Kidney (tissue), 14 donors: ENCODE results near the gene ERC2. TPM values are rescaled to one million over a fixed set of nuclear protein-coding genes. Genes with fewer than 3 reads are reported as not detected.

Experiments
- DNase-seq, 5 donors: peaks; one replicate each; pipeline ENCODE4 v3.0.0-alpha.2; 2013 to 2020
- FAIRE-seq: peaks from 2 replicates; lab custom pipeline; 2012; peaks lifted over from hg19 to GRCh38; lab: Jason Lieb, UNC
- H3K27ac ChIP-seq, 2 donors: one replicate each; pipeline ENCODE4 v1.7.0; 2013; ENCODE audit warnings: low read depth in 2 of 2, low read length in 2 of 2, inconsistent platforms in 1 of 2
- H3K27me3 ChIP-seq: one replicate; pipeline ENCODE4 v1.7.1; 2013; ENCODE audit warnings: low read length, inconsistent platforms; ENCODE audit not compliant: control insufficient read depth, insufficient read depth
- H3K36me3 ChIP-seq, 3 donors: one replicate each; pipeline versions ENCODE4 v1.7.0 to v1.7.1; 2013; ENCODE audit warnings: low read length in 3 of 3, control low read depth in 1 of 3, inconsistent platforms in 1 of 3; ENCODE audit not compliant: insufficient read depth in 3 of 3, control insufficient read depth in 2 of 3
- H3K4me1 ChIP-seq, 3 donors: one replicate each; pipeline versions ENCODE4 v1.7.0 to v1.7.1; 2013; ENCODE audit warnings: low read length in 3 of 3, inconsistent platforms in 1 of 3, low read depth in 1 of 3; ENCODE audit not compliant: control insufficient read depth in 2 of 3, insufficient read depth in 2 of 3
- H3K4me3 ChIP-seq, 3 donors: one replicate each; pipeline versions ENCODE4 v1.7.0 to v1.8.1; 2013; ENCODE audit warnings: low read length in 3 of 3, control low read depth in 1 of 3, inconsistent platforms in 1 of 3
- H3K9ac ChIP-seq, 3 donors: one replicate each; pipeline versions ENCODE4 v1.7.0 to v1.7.1; 2013; ENCODE audit warnings: low read length in 3 of 3, control low read depth in 1 of 3, inconsistent platforms in 1 of 3
- H3K9me3 ChIP-seq, 3 donors: one replicate each; pipeline versions ENCODE4 v1.7.0 to v1.7.1; 2013; ENCODE audit warnings: low read length in 3 of 3, control low read depth in 1 of 3, inconsistent platforms in 1 of 3; ENCODE audit not compliant: control insufficient read depth in 2 of 3, insufficient read depth in 1 of 3
- CTCF ChIP-seq: IDR thresholded peaks from 3 replicates; pipeline ENCODE4 v1.5.1; 2012; ENCODE audit warnings: mild to moderate bottlenecking, moderate library complexity, borderline replicate concordance; ENCODE audit not compliant: insufficient read depth; ENCODE audit errors: extremely low read depth
- intact Hi-C: fragments of 100-400 bp; cut with DNase I; formaldehyde crosslinking; loops from one replicate; pipeline ENCODE4 v1.11.1; 2022
- polyA plus RNA-seq: library from polyadenylated mRNA; stranded (reverse); fragments of 350-450 nt; fragmentation: Illumina TruSeq; extraction: RNeasy Lipid Tissue Mini Kit (QIAGEN cat#74804); gene quantifications from one replicate; pipeline ENCODE4 v1.2.3, GENCODE V29; 2014; ENCODE audit warnings: low read depth, low replicate concordance; ENCODE audit not compliant: insufficient read depth
- total RNA-seq: library from RNA; stranded (reverse); fragmentation: NEBNext Ultra II Directional; extraction: Animal tissue kit (Norgen Biotek cat#: 25700); gene quantifications from one replicate; pipeline ENCODE4 v1.2.1, GENCODE V29; 2021
- donor health status: control.
- donor health status: control.
- donor health status: control.
- donor health status: control.
- donor health status: control.
- donor health status: DM: yes; HTN: yes; CAD: no.
- donor health status: Normal renal cell carcinoma (clear cell type).

ERC2 gene
- total and polyA plus RNA-seq, 2 donors from 2014 or later, result 0.92 to 3.8 TPM

GRCh38 chr3:55500555-55501330 lies 967.5 kb downstream of the ERC2 start:
- no peak for TF ChIP-seq CTCF
- H3K4me1 ChIP-seq, result no peaks in the 10 kb centered on the region
- H3K4me3 ChIP-seq, result no peak overlapping the region
- H3K27ac ChIP-seq, result no peak overlapping the region
- no peaks in the 10 kb centered on the region for H3K36me3 ChIP-seq
- FAIRE-seq, result no peak
- intact Hi-C loops, result no loop called here
- no peak overlapping the region for H3K9ac ChIP-seq
- no peak for DNase-seq
- H3K9me3 ChIP-seq, result no peaks in the 10 kb centered on the region
- H3K27me3 ChIP-seq, result no peaks in the 10 kb centered on the region

DNA sequence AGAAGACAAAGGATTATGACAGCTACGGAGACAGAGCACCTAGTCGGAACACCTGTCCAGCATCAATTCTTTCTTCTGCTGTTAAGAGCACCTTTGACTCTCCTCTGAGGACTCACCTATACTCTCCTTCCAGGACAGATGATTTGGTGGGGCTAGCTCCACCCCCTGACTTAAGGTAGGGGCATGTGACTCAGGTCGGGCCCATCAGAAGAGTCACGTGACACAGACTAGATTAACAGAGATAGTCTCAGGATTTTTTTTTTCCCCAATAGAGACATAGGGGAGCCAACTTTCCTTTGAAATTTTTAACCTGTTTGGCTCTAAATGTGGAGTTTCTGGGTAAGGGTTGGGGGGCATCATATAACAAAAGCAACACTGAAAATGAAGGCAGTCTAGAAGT lies 969.7 kb downstream of the ERC2 start:
- no peak for TF ChIP-seq CTCF
- intact Hi-C loops, result no loop called here
- FAIRE-seq, result no peak

GRCh38 chr3:55497250-55497649 lies 971.0 kb downstream of the ERC2 start:
- H3K36me3 ChIP-seq, result no peaks in the 10 kb centered on the region
- no peak for TF ChIP-seq CTCF
- no peak overlapping the region for H3K9ac ChIP-seq
- no peaks in the 10 kb centered on the region for H3K9me3 ChIP-seq
- H3K27ac ChIP-seq, result no peak overlapping the region
- H3K27me3 ChIP-seq, result no peaks in the 10 kb centered on the region
- no peaks in the 10 kb centered on the region for H3K4me1 ChIP-seq
- intact Hi-C loops, result no loop called here
- FAIRE-seq (no peak), DNase-seq (no peak)
- no peak overlapping the region for H3K4me3 ChIP-seq

More for the DNA sequence above, 969.7 kb downstream of the ERC2 start:
- H3K36me3 ChIP-seq, result no peaks in the 10 kb centered on the region
- no peaks in the 10 kb centered on the region for H3K4me1 ChIP-seq
- H3K27me3 ChIP-seq, result no peaks in the 10 kb centered on the region
- H3K4me3 ChIP-seq, result no peak overlapping the region
- DNase-seq, result no peak
- H3K27ac ChIP-seq, result no peak overlapping the region
- no peaks in the 10 kb centered on the region for H3K9me3 ChIP-seq
- no peak overlapping the region for H3K9ac ChIP-seq

DNA sequence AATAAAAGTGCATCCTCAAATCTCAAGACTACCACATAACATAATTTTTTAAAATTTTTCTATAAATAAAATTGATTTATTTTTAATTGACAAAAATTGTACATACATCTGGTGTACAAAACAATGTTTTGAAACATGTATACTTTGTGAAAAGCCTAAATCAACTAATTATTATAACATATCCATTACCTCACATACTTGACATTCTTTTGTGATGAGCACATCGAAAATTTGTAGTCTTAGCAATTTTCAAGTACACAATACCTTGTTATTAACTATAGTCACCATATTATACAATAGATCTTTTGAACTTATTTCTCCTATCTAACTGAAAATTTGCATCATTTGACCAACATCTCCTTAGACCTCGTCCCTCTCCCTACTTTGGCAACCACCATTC lies 973.3 kb downstream of the ERC2 start:
- Histone ChIP-seq H3K27me3 (no peaks in the 10 kb centered on the region), H3K36me3 (no peaks in the 10 kb centered on the region), H3K27ac (no peak overlapping the region), H3K9me3 (no peaks in the 10 kb centered on the region), H3K4me3 (no peak overlapping the region), H3K9ac (no peak overlapping the region), H3K4me1 (no peaks in the 10 kb centered on the region)
- DNase-seq, result no peak
- FAIRE-seq, result no peak
- TF ChIP-seq CTCF, result no peak
- intact Hi-C loops, result no loop called here
